Tibial nerve (tissue), 4 donors: ENCODE measurements around the gene NFE2L2. TPM values are rescaled to one million over a fixed set of nuclear protein-coding genes. Genes with fewer than 3 reads are reported as not detected.

Source experiments
- DNase-seq, 2 donors: peaks; one replicate each; pipeline ENCODE4 v3.0.0-alpha.2; 2019; ENCODE audit warnings: low spot score in 2 of 2
- H3K27ac ChIP-seq, 4 donors: fragments of 200-600 bp; sonication (generic) in 3 of 4; one replicate each; pipeline ENCODE4 v1.5.1; 2017 to 2019; ENCODE audit warnings: mild to moderate bottlenecking in 1 of 4
- H3K27me3 ChIP-seq, 2 donors: fragments of 200-600 bp; sonication (generic) in 1 of 2; one replicate each; pipeline versions ENCODE4 v1.5.1 to v1.6.0; 2017 to 2019
- H3K36me3 ChIP-seq, 3 donors: fragments of 200-600 bp; sonication (generic); one replicate each; pipeline ENCODE4 v1.5.1; 2018 to 2019
- H3K4me1 ChIP-seq, 4 donors: fragments of 200-600 bp; sonication (generic) in 3 of 4; one replicate each; pipeline ENCODE4 v1.5.1; 2017 to 2019
- H3K4me3 ChIP-seq, 4 donors: fragments of 200-600 bp; sonication (generic) in 3 of 4; one replicate each; pipeline ENCODE4 v1.5.1; 2017 to 2019; ENCODE audit warnings: mild to moderate bottlenecking in 1 of 4, moderate library complexity in 1 of 4
- H3K9me3 ChIP-seq, 4 donors: fragments of 200-600 bp; sonication (generic) in 3 of 4; one replicate each; pipeline ENCODE4 v1.5.1; 2017 to 2019
- EP300 ChIP-seq, 2 donors: sonication (generic); formaldehyde crosslinking; IDR thresholded peaks; one replicate each; pipeline ENCODE4 v1.6.1; 2017; ENCODE audit warnings: antibody characterized with exemption in 2 of 2, mild to moderate bottlenecking in 1 of 2
- POLR2A ChIP-seq, 2 donors: fragments of 450-650 bp; IDR thresholded peaks; one replicate each; pipeline ENCODE4 v1.6.1; 2017; ENCODE audit warnings: antibody characterized with exemption in 2 of 2, mild to moderate bottlenecking in 2 of 2, moderate library complexity in 2 of 2
- WGBS, 2 donors: methylation state at CpG; one replicate each; pipeline ENCODE4 v1.1.5; 2018; 5-methylcytosine and 5-hydroxymethylcytosine counted together
- total RNA-seq, 4 donors: library from RNA; depleted of rRNA; stranded (reverse); fragments of >200 nt; gene quantifications; one replicate each; pipeline ENCODE4 v1.1.0, GENCODE V29; 2016
- TF ChIP-seq, protein P1 (sequence below), 5 experiments: fragments of 200-600 bp in 3 of 5; fragments of 450-650 bp in 2 of 5; sonication (generic) in 3 of 5; IDR thresholded peaks; one replicate each; pipeline ENCODE4 v1.5.1; 2016 to 2019; ENCODE audit warnings: antibody characterized with exemption in 5 of 5, mild to moderate bottlenecking in 3 of 5, moderate library complexity in 2 of 5

The NFE2L2 gene
- total RNA-seq, 4 donors from 2014 or later = 112 to 164 (median 145) TPM

- H3K4me1 ChIP-seq = peaks cover 0 to 5% (median 0%) of the 10 kb centered on the region in 4 donors
- no peak overlapping the region for H3K27ac ChIP-seq
- 76 to 88% methylated on average over 6 of the region's 6 CpGs for WGBS, 2 donors
Observed at GRCh38 chr2:177281400-177282180, 17.1 kb upstream of the NFE2L2 start.

DNA sequence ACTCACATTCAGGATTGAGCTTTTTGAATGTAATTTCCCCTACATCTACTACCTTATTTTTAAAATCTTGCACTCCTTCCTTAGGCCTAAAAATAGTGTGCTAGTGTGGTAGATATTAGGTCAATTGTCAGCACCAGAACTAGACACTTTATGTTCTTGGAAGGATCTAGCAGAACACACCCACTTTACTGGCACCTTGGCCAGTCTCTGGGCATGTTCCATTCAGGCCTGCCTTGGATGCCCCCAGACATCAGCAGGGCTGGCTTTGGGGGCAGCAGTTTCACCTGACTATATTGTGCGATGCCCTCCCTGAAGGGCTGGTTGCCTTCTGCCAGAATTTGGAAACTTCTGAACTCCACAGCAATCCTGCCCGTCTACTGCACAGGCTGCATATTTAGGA is 15.3 kb upstream of the NFE2L2 start:
- Histone ChIP-seq H3K9me3 (no peaks in the 10 kb centered on the region), H3K4me3 (no peak overlapping the region), H3K27ac (no peak overlapping the region), H3K4me1 (peaks cover 0 to 21% (median 6%) of the 10 kb centered on the region in 4 donors), H3K27me3 (no peaks in the 10 kb centered on the region), H3K36me3 (no peaks in the 10 kb centered on the region)
- no peak for TF ChIP-seq POLR2A (IDR thresholded peaks at IDR 0.05)
- no peak for TF ChIP-seq EP300 (IDR thresholded peaks at IDR 0.05)
- TF ChIP-seq, protein P1, sequence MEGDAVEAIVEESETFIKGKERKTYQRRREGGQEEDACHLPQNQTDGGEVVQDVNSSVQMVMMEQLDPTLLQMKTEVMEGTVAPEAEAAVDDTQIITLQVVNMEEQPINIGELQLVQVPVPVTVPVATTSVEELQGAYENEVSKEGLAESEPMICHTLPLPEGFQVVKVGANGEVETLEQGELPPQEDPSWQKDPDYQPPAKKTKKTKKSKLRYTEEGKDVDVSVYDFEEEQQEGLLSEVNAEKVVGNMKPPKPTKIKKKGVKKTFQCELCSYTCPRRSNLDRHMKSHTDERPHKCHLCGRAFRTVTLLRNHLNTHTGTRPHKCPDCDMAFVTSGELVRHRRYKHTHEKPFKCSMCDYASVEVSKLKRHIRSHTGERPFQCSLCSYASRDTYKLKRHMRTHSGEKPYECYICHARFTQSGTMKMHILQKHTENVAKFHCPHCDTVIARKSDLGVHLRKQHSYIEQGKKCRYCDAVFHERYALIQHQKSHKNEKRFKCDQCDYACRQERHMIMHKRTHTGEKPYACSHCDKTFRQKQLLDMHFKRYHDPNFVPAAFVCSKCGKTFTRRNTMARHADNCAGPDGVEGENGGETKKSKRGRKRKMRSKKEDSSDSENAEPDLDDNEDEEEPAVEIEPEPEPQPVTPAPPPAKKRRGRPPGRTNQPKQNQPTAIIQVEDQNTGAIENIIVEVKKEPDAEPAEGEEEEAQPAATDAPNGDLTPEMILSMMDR (IDR thresholded peaks at IDR 0.05) = no peak
- no peak for DNase-seq
- whole genome bisulfite sequencing, 2 donors = 96 to 97% methylated on average over 2 of the region's 2 CpGs

More at GRCh38 chr2:177281400-177282180, 17.1 kb upstream of the NFE2L2 start:
- Histone ChIP-seq H3K9me3 (no peaks in the 10 kb centered on the region), H3K4me3 (no peak overlapping the region), H3K36me3 (no peaks in the 10 kb centered on the region), H3K27me3 (no peaks in the 10 kb centered on the region)
- DNase-seq = no peak
- TF ChIP-seq EP300 (IDR thresholded peaks at IDR 0.05) = peak in 1 of 2 donors; percentile 22
- TF ChIP-seq, protein P1 (IDR thresholded peaks at IDR 0.05) = no peak

GRCh38 chr2:177275743-177276055 is 11.2 kb upstream of the NFE2L2 start:
- DNase-seq = no peak
- H3K4me3 ChIP-seq = peak overlapping the region in 1 of 4 donors; percentile 1
- H3K27ac ChIP-seq = peak overlapping the region in 3 of 4 donors; percentile 25 to 78 (median 76)
- WGBS, 2 donors = 18 to 20% methylated on average over 4 of the region's 4 CpGs
- TF ChIP-seq, protein P1 (IDR thresholded peaks at IDR 0.05) = no peak
- TF ChIP-seq POLR2A (IDR thresholded peaks at IDR 0.05) (no peak), EP300 (IDR thresholded peaks at IDR 0.05) (no peak)
- H3K4me1 ChIP-seq = peaks cover 0 to 42% (median 13%) of the 10 kb centered on the region in 4 donors
- no peaks in the 10 kb centered on the region for H3K36me3 ChIP-seq
- no peaks in the 10 kb centered on the region for H3K27me3 ChIP-seq
- H3K9me3 ChIP-seq = no peaks in the 10 kb centered on the region

GRCh38 chr2:177275040-177275742 is 10.7 kb upstream of the NFE2L2 start:
- TF ChIP-seq EP300 (IDR thresholded peaks at IDR 0.05) (peak; percentile 71 to 83), POLR2A (IDR thresholded peaks at IDR 0.05) (no peak)
- TF ChIP-seq, protein P1 (IDR thresholded peaks at IDR 0.05) = no peak
- Histone ChIP-seq H3K9me3 (no peaks in the 10 kb centered on the region), H3K27me3 (no peaks in the 10 kb centered on the region), H3K4me1 (peaks cover 0 to 42% (median 13%) of the 10 kb centered on the region in 4 donors), H3K27ac (peak overlapping the region in 3 of 4 donors; percentile 25 to 78 (median 76)), H3K4me3 (peak overlapping the region in 1 of 4 donors; percentile 1), H3K36me3 (no peaks in the 10 kb centered on the region)
- DNase-seq = no peak
- WGBS, 2 donors = 13 to 22% methylated on average over 5 of the region's 5 CpGs

GRCh38 chr2:177273408-177273807 is 8.9 kb upstream of the NFE2L2 start:
- Histone ChIP-seq H3K4me3 (no peak overlapping the region), H3K27me3 (no peaks in the 10 kb centered on the region), H3K36me3 (no peaks in the 10 kb centered on the region), H3K4me1 (peaks cover 0 to 36% (median 13%) of the 10 kb centered on the region in 4 donors), H3K9me3 (no peaks in the 10 kb centered on the region), H3K27ac (peak overlapping the region in 1 of 4 donors; percentile 78)
- TF ChIP-seq, protein P1 (IDR thresholded peaks at IDR 0.05) = no peak
- peak in 1 of 2 donors; percentile 25 for TF ChIP-seq EP300 (IDR thresholded peaks at IDR 0.05)
- no peak for TF ChIP-seq POLR2A (IDR thresholded peaks at IDR 0.05)
- no peak for DNase-seq
- 47 to 62% methylated on average over 3 of the region's 3 CpGs for whole genome bisulfite sequencing, 2 donors
